T-cell (primary cell): ENCODE results near the gene LIPT1. TPM values are rescaled to one million over a fixed set of nuclear protein-coding genes. Genes with fewer than 3 reads are reported as not detected.

ENCODE experiments used
- ATAC-seq, 4 experiments: fragments of 200-7000 bp in 3 of 4; fragments of 150-1000 bp in 1 of 4; cut with Tn5 transposase; replicated peaks in 1 of 4; 1 replicate in 3 of 4; 2 replicates in 1 of 4; pipeline ENCODE4 v1.10.0; 2021; ENCODE audit warnings: moderate library complexity in 3 of 4, mild to moderate bottlenecking in 2 of 4, moderate number of reproducible peaks in 1 of 4
- CTCF ChIA-PET, 2 donors: fragments of 300-600 bp; sonication (Branson Sonifier 250); formaldehyde crosslinking; loops; one replicate each; lab custom pipeline; 2022; ENCODE audit warnings: antibody characterized with exemption in 2 of 2; lab: Charles Lee
- POLR2A ChIA-PET, 2 donors: fragments of 300-600 bp; sonication (Branson Sonifier 250); formaldehyde crosslinking; loops; one replicate each; lab custom pipeline; 2022; ENCODE audit warnings: antibody characterized with exemption in 2 of 2; lab: Charles Lee
- DNase-seq, 35 experiments: peaks; one replicate each; pipeline versions ENCODE4 v3.0.0 to v3.0.0-alpha.2; 2013 to 2023
- H3K27ac ChIP-seq: one replicate; pipeline ENCODE4 v1.5.1; 2013; ENCODE audit warnings: low read length
- H3K27me3 ChIP-seq, 2 experiments: replicated peaks in 1 of 2; 1 replicate in 1 of 2; 2 replicates in 1 of 2; pipeline versions ENCODE4 v1.6.1 to v1.7.0; 2013; ENCODE audit warnings: low read length in 1 of 2, mixed read lengths in 1 of 2; ENCODE audit not compliant: control insufficient read depth in 2 of 2, insufficient read depth in 2 of 2; ENCODE audit errors: extremely low read depth in 1 of 2
- H3K36me3 ChIP-seq, 2 donors: 1 replicate in 1 of 2; 2 replicates in 1 of 2; pipeline versions ENCODE4 v1.6.1 to v1.7.0; 2013; ENCODE audit warnings: low read length in 1 of 2; ENCODE audit not compliant: control insufficient read depth in 2 of 2, insufficient read depth in 1 of 2; ENCODE audit errors: extremely low read depth in 1 of 2
- H3K4me1 ChIP-seq, 2 experiments: 1 replicate in 1 of 2; 2 replicates in 1 of 2; pipeline versions ENCODE4 v1.6.1 to v1.7.0; 2013; ENCODE audit warnings: low read length in 2 of 2, mixed read lengths in 1 of 2; ENCODE audit not compliant: insufficient read depth in 2 of 2, control insufficient read depth in 1 of 2; ENCODE audit errors: extremely low read depth in 1 of 2
- H3K4me3 ChIP-seq, 2 donors: 1 replicate in 1 of 2; 2 replicates in 1 of 2; pipeline versions ENCODE4 v1.5.1 to v1.7.0; 2013; ENCODE audit warnings: mild to moderate bottlenecking in 2 of 2, low read length in 1 of 2, moderate library complexity in 1 of 2; ENCODE audit not compliant: control insufficient read depth in 1 of 2; ENCODE audit errors: extremely low read depth in 1 of 2
- H3K9me3 ChIP-seq: 2 replicates; pipeline ENCODE4 v1.7.0; 2013
- H3K27ac Mint-ChIP-seq, 2 donors: one replicate each; pipeline ENCODE4 v1.8.0; 2020 to 2021; ENCODE audit warnings: mild to moderate bottlenecking in 2 of 2, mixed read lengths in 2 of 2
- H3K27me3 Mint-ChIP-seq, 2 donors: one replicate each; pipeline ENCODE4 v1.8.0; 2021 to 2022; ENCODE audit warnings: mixed read lengths in 2 of 2
- H3K36me3 Mint-ChIP-seq: one replicate; pipeline ENCODE4 v1.8.0; 2021; ENCODE audit warnings: mixed read lengths
- H3K4me1 Mint-ChIP-seq, 3 donors: one replicate each; pipeline ENCODE4 v1.8.0; 2020 to 2022; ENCODE audit warnings: mixed read lengths in 3 of 3, mild to moderate bottlenecking in 1 of 3
- H3K4me3 Mint-ChIP-seq, 3 donors: one replicate each; pipeline ENCODE4 v1.8.0; 2020 to 2022; ENCODE audit warnings: mild to moderate bottlenecking in 3 of 3, mixed read lengths in 3 of 3, moderate library complexity in 3 of 3
- H3K9me3 Mint-ChIP-seq, 3 donors: one replicate each; pipeline ENCODE4 v1.8.0; 2020 to 2022; ENCODE audit warnings: mixed read lengths in 3 of 3
- WGBS: methylation state at CpG from one replicate; pipeline ENCODE4 v1.1.5; 2013; ENCODE audit warnings: missing lambda C conversion rate; ENCODE audit not compliant: insufficient coverage; 5-methylcytosine and 5-hydroxymethylcytosine counted together
- total RNA-seq, 35 experiments: library from RNA in 6 of 35; stranded (reverse) in 6 of 35; fragments of 120-200 nt in 1 of 35; gene quantifications; one replicate each; pipeline versions ENCODE4 v1.2.1 to v1.2.4 and lab custom pipeline; 2013 to 2026

LIPT1 gene
- 10 to 100 TPM; 12.4 to 17.6 (median 13.7) TPM for total RNA-seq
- 22.6 TPM for total RNA-seq (2013)
- total RNA-seq (lab: John Stamatoyannopoulos, UW) = 2.5 to 13.7 (median 6.8) reads per million in 29 experiments

- peak within 1 kb of the TSS; percentile 94 for H3K27ac ChIP-seq
- ChIA-PET POLR2A (interaction anchor here (0.5 to 1.5 kb wide), 8 partner anchors 12 to 697 kb away, joined by 3 to 14 read pairs (median 4); partner anchors contain the start of genes C2orf15 (in 1 of the 2) and MITD1 (in 1 of the 2)), CTCF (interaction anchor here in 1 of 2 donors (2.0 to 2.3 kb wide), 2 partner anchors 14 to 25 kb away, joined by 8 to 13 read pairs; partner anchors contain the start of genes C2orf15, MITD1 and MRPL30)
- no peak within 1 kb of the TSS for H3K4me3 Mint-ChIP-seq
- peaks cover 5 to 23% of the 10 kb centered on the region in 2 donors for H3K36me3 ChIP-seq
- H3K27ac Mint-ChIP-seq = peak within 1 kb of the TSS; percentile 89 to 91
- ATAC-seq (peak; percentile 96 to 99 (median 97)), DNase-seq (peak; percentile 80 to 96 (median 89))
- H3K27me3 ChIP-seq = no peaks in the 10 kb centered on the region
- H3K27me3 Mint-ChIP-seq = no peaks in the 10 kb centered on the region
- peaks cover 26% of the 10 kb centered on the region for H3K36me3 Mint-ChIP-seq
- H3K4me1 Mint-ChIP-seq = peaks cover 37 to 44% (median 39%) of the 10 kb centered on the region in 3 donors
- peak within 1 kb of the TSS; percentile 80 to 95 for H3K4me3 ChIP-seq
- no peaks in the 10 kb centered on the region for H3K9me3 Mint-ChIP-seq
- peaks cover 11 to 19% of the 10 kb centered on the region in 2 experiments for H3K4me1 ChIP-seq
- under 1% methylated on average over 69 of the region's 70 CpGs for WGBS
- no peaks in the 10 kb centered on the region for H3K9me3 ChIP-seq
Measured at GRCh38 chr2:99154643-99155536, at the start of gene LIPT1, which contains the start of gene TSGA10. Gene LIPT1, plus strand, starts transcription at chr2:99154967. Its CDS starts 6,991 bp downstream, at chr2:99161958. Gene TSGA10, minus strand, starts transcription at chr2:99154942. Its CDS starts 45,503 bp downstream, at chr2:99109439.

GRCh38 chr2:99106913-99107312 is 47.9 kb upstream of the LIPT1 start:
- H3K4me1 ChIP-seq = no peaks in the 10 kb centered on the region
- H3K27me3 ChIP-seq = no peaks in the 10 kb centered on the region
- CTCF ChIA-PET = no interaction called here
- Mint-ChIP-seq H3K36me3 (peaks cover 4% of the 10 kb centered on the region), H3K9me3 (no peaks in the 10 kb centered on the region), H3K27ac (no peak overlapping the region), H3K4me1 (peaks cover 0 to 2% (median 0%) of the 10 kb centered on the region in 3 donors), H3K27me3 (no peaks in the 10 kb centered on the region), H3K4me3 (no peak overlapping the region)
- DNase-seq = no peak
- no peak for ATAC-seq
- POLR2A ChIA-PET = no interaction called here
- WGBS = 57% methylated on average over 2 of the region's 2 CpGs
- H3K27ac ChIP-seq = no peak overlapping the region
- H3K4me3 ChIP-seq = no peak overlapping the region
- peaks cover 0 to 3% of the 10 kb centered on the region in 2 donors for H3K36me3 ChIP-seq
- H3K9me3 ChIP-seq = no peaks in the 10 kb centered on the region

GRCh38 chr2:99111236-99111635 is 43.5 kb upstream of the LIPT1 start:
- Mint-ChIP-seq H3K27me3 (no peaks in the 10 kb centered on the region), H3K4me1 (no peaks in the 10 kb centered on the region), H3K27ac (no peak overlapping the region), H3K4me3 (no peak overlapping the region), H3K36me3 (no peaks in the 10 kb centered on the region), H3K9me3 (no peaks in the 10 kb centered on the region)
- Histone ChIP-seq H3K9me3 (no peaks in the 10 kb centered on the region), H3K4me3 (no peak overlapping the region), H3K27ac (no peak overlapping the region), H3K36me3 (no peaks in the 10 kb centered on the region), H3K27me3 (no peaks in the 10 kb centered on the region), H3K4me1 (no peaks in the 10 kb centered on the region)
- no peak for ATAC-seq
- WGBS = no CpG with 5 or more reads among the region's 2 CpGs
- no peak for DNase-seq
- POLR2A ChIA-PET = no interaction called here
- CTCF ChIA-PET = no interaction called here

- Mint-ChIP-seq H3K4me3 (no peak overlapping the region), H3K36me3 (no peaks in the 10 kb centered on the region), H3K27ac (no peak overlapping the region), H3K4me1 (no peaks in the 10 kb centered on the region), H3K9me3 (no peaks in the 10 kb centered on the region), H3K27me3 (no peaks in the 10 kb centered on the region)
- ATAC-seq (no peak), DNase-seq (no peak)
- Histone ChIP-seq H3K4me3 (no peak overlapping the region), H3K27me3 (no peaks in the 10 kb centered on the region), H3K4me1 (no peaks in the 10 kb centered on the region), H3K9me3 (no peaks in the 10 kb centered on the region), H3K27ac (no peak overlapping the region), H3K36me3 (no peaks in the 10 kb centered on the region)
- WGBS = no CpG with 5 or more reads among the region's 1 CpG
- ChIA-PET POLR2A (no interaction called here), CTCF (no interaction called here)
Measured at GRCh38 chr2:99111945-99112344, 42.8 kb upstream of the LIPT1 start.

- POLR2A ChIA-PET = no interaction called here
- Histone ChIP-seq H3K27ac (no peak overlapping the region), H3K9me3 (no peaks in the 10 kb centered on the region), H3K4me1 (no peaks in the 10 kb centered on the region), H3K4me3 (no peak overlapping the region), H3K27me3 (no peaks in the 10 kb centered on the region), H3K36me3 (no peaks in the 10 kb centered on the region)
- ATAC-seq = no peak
- 100% methylated on average over 1 of the region's 4 CpGs for WGBS
- Mint-ChIP-seq H3K9me3 (no peaks in the 10 kb centered on the region), H3K27me3 (no peaks in the 10 kb centered on the region), H3K4me1 (no peaks in the 10 kb centered on the region), H3K36me3 (no peaks in the 10 kb centered on the region), H3K27ac (no peak overlapping the region), H3K4me3 (no peak overlapping the region)
- no peak for DNase-seq
- CTCF ChIA-PET = no interaction called here
Measured at GRCh38 chr2:99112617-99113016, 42.1 kb upstream of the LIPT1 start.

GRCh38 chr2:99127981-99128380 is 26.8 kb upstream of the LIPT1 start:
- H3K27ac Mint-ChIP-seq = no peak overlapping the region
- WGBS = 100% methylated on average over 1 of the region's 2 CpGs
- DNase-seq (no peak), ATAC-seq (no peak)
- H3K9me3 Mint-ChIP-seq = peaks cover 28 to 69% (median 51%) of the 10 kb centered on the region in 3 donors
- no peaks in the 10 kb centered on the region for H3K27me3 Mint-ChIP-seq
- H3K4me1 Mint-ChIP-seq = no peaks in the 10 kb centered on the region
- Histone ChIP-seq H3K36me3 (peaks cover 5% of the 10 kb centered on the region in 2 donors), H3K27me3 (no peaks in the 10 kb centered on the region), H3K4me1 (no peaks in the 10 kb centered on the region), H3K4me3 (no peak overlapping the region), H3K9me3 (peaks cover 3% of the 10 kb centered on the region), H3K27ac (no peak overlapping the region)
- POLR2A ChIA-PET = no interaction called here
- CTCF ChIA-PET = no interaction called here
- no peak overlapping the region for H3K4me3 Mint-ChIP-seq
- peaks cover 66% of the 10 kb centered on the region for H3K36me3 Mint-ChIP-seq
